Muscle layer of colon (tissue), 2 donors: ENCODE data around the gene RPE.
A peak's percentile ranks its signal among the peaks of the same experiment; 100 is the strongest.

Experiments
- H3K27ac ChIP-seq: one replicate; pipeline ENCODE4 v1.7.0; 2013; ENCODE audit warnings: low read depth, mild to moderate bottlenecking, low read length, moderate library complexity
- H3K27me3 ChIP-seq, 2 donors: one replicate each; pipeline ENCODE4 v1.7.0; 2013; ENCODE audit warnings: low read length in 2 of 2, mild to moderate bottlenecking in 2 of 2; ENCODE audit not compliant: insufficient read depth in 2 of 2, control insufficient read depth in 1 of 2
- H3K36me3 ChIP-seq: one replicate; pipeline ENCODE4 v1.7.0; 2013; ENCODE audit warnings: mild to moderate bottlenecking, low read length; ENCODE audit not compliant: insufficient read depth
- H3K4me1 ChIP-seq: one replicate; pipeline ENCODE4 v1.7.0; 2013; ENCODE audit warnings: mild to moderate bottlenecking, low read length; ENCODE audit not compliant: insufficient read depth
- H3K4me3 ChIP-seq, 2 donors: one replicate each; pipeline ENCODE4 v1.7.0; 2013; ENCODE audit warnings: low read length in 2 of 2, low read depth in 1 of 2, mild to moderate bottlenecking in 1 of 2, moderate library complexity in 1 of 2
- H3K9ac ChIP-seq: one replicate; pipeline ENCODE4 v1.7.0; 2013; ENCODE audit warnings: low read length
- H3K9me3 ChIP-seq: one replicate; pipeline ENCODE4 v1.7.0; 2013; ENCODE audit warnings: mild to moderate bottlenecking, low read length
- donor health status: abdominal sarcoma.
- donor health status: Adenocarcinoma of cecum.

Gene RPE

GRCh38 chr2:209976698-209977385 lies 25.6 kb upstream of the RPE start:
- Histone ChIP-seq H3K27ac (no peak overlapping the region), H3K27me3 (no peaks in the 10 kb centered on the region), H3K9ac (no peak overlapping the region), H3K4me3 (no peak overlapping the region), H3K36me3 (no peaks in the 10 kb centered on the region), H3K4me1 (no peaks in the 10 kb centered on the region), H3K9me3 (no peaks in the 10 kb centered on the region)

DNA sequence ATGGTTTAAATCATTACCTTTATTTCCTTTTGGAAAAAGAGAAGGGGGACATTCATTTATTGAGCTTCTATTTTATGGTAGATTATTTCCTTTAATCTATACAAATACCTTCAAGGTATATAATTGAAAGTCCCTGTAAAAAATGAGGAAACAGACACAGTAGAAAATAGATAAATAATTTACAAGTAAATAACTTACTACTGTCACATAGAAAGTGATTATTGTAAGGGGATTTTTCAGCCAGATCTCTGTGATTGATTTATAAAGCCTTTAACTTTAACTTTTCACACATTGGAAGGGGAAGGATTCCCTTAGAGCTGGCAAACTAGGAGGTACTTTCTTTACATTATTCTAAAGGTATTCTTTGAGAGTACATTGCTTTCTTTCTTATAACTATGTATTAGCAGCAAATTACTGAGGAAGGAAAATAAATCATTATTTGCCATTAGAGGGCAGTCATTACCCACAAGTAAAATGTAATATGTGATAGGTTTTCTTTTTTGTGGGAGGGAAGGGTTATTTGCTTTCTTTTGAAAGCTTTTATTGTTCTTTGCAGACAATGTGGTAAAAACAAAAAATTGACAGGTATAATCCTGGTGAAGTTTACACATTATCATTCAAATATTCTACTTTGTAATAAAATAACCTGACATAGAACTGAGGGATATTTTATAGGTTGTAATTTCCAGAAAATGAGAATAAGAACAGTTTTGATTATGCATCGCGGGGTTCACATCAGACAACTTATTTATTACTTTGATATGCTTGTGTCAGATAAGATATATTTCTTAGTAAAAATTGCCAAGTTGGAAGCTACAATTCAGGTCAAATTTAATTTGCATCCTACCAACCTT lies 24.8 kb upstream of the RPE start:
- Histone ChIP-seq H3K9me3 (no peaks in the 10 kb centered on the region), H3K36me3 (no peaks in the 10 kb centered on the region), H3K4me3 (no peak overlapping the region), H3K27ac (no peak overlapping the region), H3K4me1 (no peaks in the 10 kb centered on the region), H3K27me3 (no peaks in the 10 kb centered on the region), H3K9ac (no peak overlapping the region)

DNA sequence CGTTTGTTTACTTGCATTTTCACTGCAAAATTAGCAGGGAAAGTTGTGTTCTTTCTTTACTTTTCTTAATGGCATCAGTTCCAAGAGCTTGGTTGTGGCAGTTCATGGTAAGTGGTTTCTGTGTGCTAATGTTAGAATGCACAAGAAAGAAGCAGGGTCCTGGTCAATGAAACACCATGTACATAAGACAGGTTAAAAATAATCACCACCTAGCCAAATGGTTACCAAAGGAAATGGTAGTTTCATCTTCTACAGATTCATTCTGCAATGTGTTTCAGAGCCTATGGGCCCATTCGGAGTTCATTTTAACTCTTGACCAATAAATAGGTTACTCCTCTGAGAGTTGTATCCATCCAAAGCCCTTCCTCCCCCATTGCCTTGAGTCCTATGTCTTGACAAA lies 18.1 kb upstream of the RPE start:
- Histone ChIP-seq H3K27ac (no peak overlapping the region), H3K27me3 (no peaks in the 10 kb centered on the region), H3K36me3 (no peaks in the 10 kb centered on the region), H3K9ac (no peak overlapping the region), H3K4me1 (no peaks in the 10 kb centered on the region), H3K4me3 (no peak overlapping the region), H3K9me3 (no peaks in the 10 kb centered on the region)

DNA sequence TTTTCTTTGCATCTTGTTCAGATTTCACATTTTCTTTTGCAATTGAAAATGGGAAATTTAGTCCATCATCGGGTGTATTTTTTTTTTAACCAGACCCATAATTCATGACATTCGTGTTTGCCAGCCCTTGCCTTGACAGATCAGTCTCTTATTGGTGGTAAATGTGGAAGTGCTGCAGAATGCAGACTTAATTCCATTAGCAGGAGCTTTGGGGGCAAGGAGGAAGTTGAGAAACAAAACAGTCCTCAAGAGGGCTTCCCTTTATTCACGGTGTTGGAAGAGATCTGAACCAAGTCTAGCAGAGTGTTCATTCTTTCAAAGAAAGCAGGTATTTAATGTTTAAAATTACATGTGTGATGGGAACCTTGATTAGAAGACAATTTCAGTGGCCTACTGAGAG lies 16.6 kb upstream of the RPE start:
- Histone ChIP-seq H3K9me3 (no peaks in the 10 kb centered on the region), H3K4me3 (no peak overlapping the region), H3K27ac (no peak overlapping the region), H3K27me3 (no peaks in the 10 kb centered on the region), H3K36me3 (no peaks in the 10 kb centered on the region), H3K9ac (no peak overlapping the region), H3K4me1 (no peaks in the 10 kb centered on the region)

DNA sequence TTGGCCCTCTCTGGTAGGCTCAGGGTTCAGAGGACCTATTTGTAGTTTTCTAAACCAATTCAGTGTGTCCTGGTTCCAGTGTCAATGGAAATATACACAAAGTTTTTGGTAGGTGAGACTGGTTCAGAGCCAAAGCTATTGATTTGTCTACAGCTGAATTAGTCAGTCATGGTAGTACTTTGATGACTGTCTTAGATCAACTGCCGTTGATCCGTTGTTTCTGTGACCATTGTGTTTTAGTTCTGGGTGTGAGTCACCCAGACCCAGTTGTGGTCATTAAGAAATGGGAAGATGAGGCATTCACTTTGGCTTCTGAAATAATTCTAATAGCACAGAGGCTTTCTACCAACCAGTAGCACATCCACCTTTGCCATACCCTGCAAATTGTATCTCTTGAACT lies 16.0 kb upstream of the RPE start:
- Histone ChIP-seq H3K9ac (no peak overlapping the region), H3K27me3 (no peaks in the 10 kb centered on the region), H3K4me3 (no peak overlapping the region), H3K9me3 (no peaks in the 10 kb centered on the region), H3K4me1 (no peaks in the 10 kb centered on the region), H3K27ac (no peak overlapping the region), H3K36me3 (no peaks in the 10 kb centered on the region)

- Histone ChIP-seq H3K4me3 (no peak overlapping the region), H3K36me3 (no peaks in the 10 kb centered on the region), H3K9me3 (no peaks in the 10 kb centered on the region), H3K27me3 (no peaks in the 10 kb centered on the region), H3K4me1 (no peaks in the 10 kb centered on the region), H3K27ac (no peak overlapping the region), H3K9ac (no peak overlapping the region)
These were observed 14.4 kb upstream of the RPE start for GRCh38 chr2:209988010-209988409.

- Histone ChIP-seq H3K4me3 (no peak overlapping the region), H3K36me3 (no peaks in the 10 kb centered on the region), H3K9me3 (no peaks in the 10 kb centered on the region), H3K9ac (no peak overlapping the region), H3K27me3 (no peaks in the 10 kb centered on the region), H3K27ac (no peak overlapping the region), H3K4me1 (no peaks in the 10 kb centered on the region)
These were observed 11.6 kb upstream of the RPE start for GRCh38 chr2:209990838-209991237.

DNA sequence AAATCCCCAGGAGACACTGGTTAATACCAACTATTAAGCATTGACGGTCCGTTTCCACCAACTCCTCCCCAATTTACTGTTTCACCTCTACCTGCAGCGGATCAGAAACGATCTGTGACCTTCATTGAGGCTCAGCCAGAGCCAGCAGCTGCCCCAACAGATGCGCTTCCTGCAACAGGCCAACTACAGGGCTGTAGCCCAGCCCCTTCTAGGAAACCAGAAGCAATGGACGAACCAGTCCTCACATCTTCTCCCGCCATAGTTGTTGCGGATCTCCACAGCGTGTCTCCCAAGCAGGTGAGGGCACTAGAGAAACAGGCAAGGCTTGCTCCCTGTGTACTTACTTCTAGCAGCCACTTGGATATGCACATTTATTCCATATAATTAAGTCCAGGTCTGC lies 8.5 kb upstream of the RPE start:
- Histone ChIP-seq H3K9me3 (no peaks in the 10 kb centered on the region), H3K4me3 (no peak overlapping the region), H3K27ac (no peak overlapping the region), H3K9ac (no peak overlapping the region), H3K36me3 (no peaks in the 10 kb centered on the region), H3K4me1 (no peaks in the 10 kb centered on the region), H3K27me3 (no peaks in the 10 kb centered on the region)

DNA sequence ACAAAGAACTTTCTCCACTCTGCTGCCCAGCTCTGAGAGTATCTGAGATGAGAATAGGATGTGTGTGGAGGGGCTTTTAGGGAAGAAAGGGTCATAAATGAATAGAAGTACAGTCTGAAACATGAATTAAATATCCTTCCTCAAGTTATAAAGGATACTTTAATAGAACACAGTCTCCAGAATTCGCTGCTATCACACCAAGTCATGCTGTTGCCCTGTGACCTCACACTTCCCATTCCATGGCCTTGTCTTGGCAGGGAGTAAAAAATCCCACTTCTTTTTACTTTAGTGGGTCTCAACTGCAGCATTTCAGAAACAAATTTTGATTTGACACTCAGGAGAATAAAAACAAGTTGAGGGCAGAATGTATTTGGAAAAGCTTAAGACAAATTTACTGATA lies 3.8 kb upstream of the RPE start:
- Histone ChIP-seq H3K9me3 (no peaks in the 10 kb centered on the region), H3K4me1 (peaks cover 7% of the 10 kb centered on the region), H3K9ac (no peak overlapping the region)

GRCh38 chr2:210000464-210001324 lies 1.7 kb upstream of the RPE start:
- Histone ChIP-seq H3K27me3 (no peaks in the 10 kb centered on the region), H3K4me3 (no peak overlapping the region), H3K4me1 (peaks cover 28% of the 10 kb centered on the region), H3K9ac (no peak overlapping the region), H3K36me3 (no peaks in the 10 kb centered on the region), H3K27ac (no peak overlapping the region), H3K9me3 (no peaks in the 10 kb centered on the region)

More for the DNA sequence above, 3.8 kb upstream of the RPE start:
- Histone ChIP-seq H3K27me3 (no peaks in the 10 kb centered on the region), H3K27ac (no peak overlapping the region), H3K36me3 (no peaks in the 10 kb centered on the region), H3K4me3 (no peak overlapping the region)

DNA sequence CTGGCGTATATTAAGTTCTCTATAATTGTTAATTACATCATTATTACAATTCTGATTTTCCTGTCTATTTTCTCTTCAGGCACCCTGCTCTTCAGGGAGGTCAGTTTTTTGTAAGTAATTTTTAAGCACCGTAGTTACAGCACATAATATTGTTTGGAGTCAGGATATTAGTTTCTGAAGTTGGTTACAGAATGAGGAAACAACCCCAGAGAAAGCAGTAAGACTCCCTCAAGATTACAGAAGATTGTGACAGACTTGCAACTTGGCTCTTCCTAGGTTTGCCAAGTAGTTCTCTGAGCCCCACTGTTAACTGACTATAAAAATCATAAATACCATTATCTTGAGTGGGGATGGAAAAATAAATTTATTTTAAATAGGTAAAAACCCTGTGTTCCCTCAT lies 921 bp downstream of the RPE start:
- Histone ChIP-seq H3K27me3 (no peaks in the 10 kb centered on the region), H3K9ac (peak overlapping the region; percentile 87), H3K9me3 (no peaks in the 10 kb centered on the region), H3K4me3 (peak overlapping the region; percentile 66 to 98), H3K4me1 (peaks cover 35% of the 10 kb centered on the region), H3K27ac (no peak overlapping the region), H3K36me3 (no peaks in the 10 kb centered on the region)
